Measurements from ENCODE around the gene LEF1. TPM values are rescaled to one million over a fixed set of nuclear protein-coding genes. Genes with fewer than 3 reads are reported as not detected.

LEF1 gene
- total and polyA plus RNA-seq, 2 of the 8 experiments (the other 6 are each of a cell fraction or from before 2014, with no cell fraction given) = 2.6 to 5.2 TPM

DNA sequence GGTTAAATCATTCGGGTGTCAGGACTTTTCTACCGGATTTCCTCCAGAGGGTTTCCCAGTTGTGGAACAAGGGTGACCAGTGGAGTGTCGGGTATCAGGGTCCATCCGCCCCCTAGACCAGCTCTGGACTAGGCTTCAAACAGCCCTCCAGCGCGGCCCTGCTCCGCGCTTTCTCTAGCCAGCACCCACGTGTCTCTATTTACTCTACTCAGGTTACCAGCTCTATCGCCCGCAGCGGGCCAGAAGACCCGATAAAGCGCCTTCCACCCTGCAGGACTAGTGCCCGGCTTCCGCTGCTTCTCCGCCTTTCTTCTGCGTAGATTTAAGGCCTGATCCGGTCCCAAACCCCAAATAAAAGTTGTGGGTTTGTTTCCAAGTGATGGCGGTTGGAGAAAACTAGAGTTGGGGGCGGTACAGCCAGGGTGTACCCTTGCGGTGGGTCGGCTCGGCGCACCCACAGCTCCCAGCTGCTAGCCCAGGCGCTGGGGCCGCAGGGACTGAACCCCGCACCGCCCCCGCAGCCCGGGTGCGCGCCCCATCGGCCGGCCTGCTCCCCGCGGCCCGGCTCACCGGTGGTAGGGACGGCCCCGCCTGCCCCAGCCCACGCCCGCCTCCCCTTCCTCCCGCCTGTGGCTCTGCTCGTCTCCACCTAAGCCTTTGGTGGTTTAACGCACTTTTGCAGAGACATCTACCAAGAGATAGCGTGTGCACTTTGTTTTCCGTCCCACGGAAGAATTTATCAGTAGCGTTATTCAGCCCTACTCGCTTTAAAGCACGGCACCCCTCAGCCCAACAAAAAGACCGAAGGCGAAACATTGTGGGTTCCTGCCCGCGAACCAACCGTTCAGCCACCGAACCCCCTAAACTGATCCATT lies 2.1 kb downstream of the LEF1 start (continued):
- TF ChIP-seq BRCA1 (IDR thresholded peaks at IDR 0.05; ENCODE audit: low read depth, low read length) (no peak), JUND (IDR thresholded peaks at IDR 0.05; ENCODE audit: low read length) (no peak), HDAC2 (IDR thresholded peaks at IDR 0.05; ENCODE audit: borderline replicate concordance in 1 of 2, low read depth in 2 of 2, low read length in 2 of 2) (no peak), POU5F1 (IDR thresholded peaks at IDR 0.05; ENCODE audit: low read depth, low read length) (no peak), POLR2AphosphoS5 (IDR thresholded peaks at IDR 0.05; ENCODE audit: low read depth, low read length) (no peak), TBP (IDR thresholded peaks at IDR 0.05; ENCODE audit: low read depth, low read length) (no peak), ZNF274 (IDR thresholded peaks at IDR 0.05; ENCODE audit: borderline replicate concordance, extremely low read depth, low read length) (no peak), PHF8 (conservative IDR thresholded peaks at IDR 0.05; ENCODE audit: low read depth, low read length) (no peak), RFX5 (IDR thresholded peaks at IDR 0.05; ENCODE audit: borderline replicate concordance, low read depth, low read length) (no peak), SRF (IDR thresholded peaks at IDR 0.05; ENCODE audit: low read depth, low read length) (no peak), MAFK (IDR thresholded peaks at IDR 0.05; ENCODE audit: low read depth, low read length) (no peak), POLR2A (IDR thresholded peaks at IDR 0.05; ENCODE audit: control extremely low read depth in 1 of 2, low read depth in 2 of 2, low read length in 2 of 2) (no peak), EGR1 (IDR thresholded peaks at IDR 0.05; ENCODE audit: borderline replicate concordance, low read depth, low read length) (peak; percentile 74; the same call in 1 of the 2 replicates), SUZ12 (IDR thresholded peaks at IDR 0.05; ENCODE audit: low read length) (peak; percentile 62), RXRA (IDR thresholded peaks at IDR 0.05; ENCODE audit: insufficient read depth, low read depth, low read length) (no peak), ASH2L (IDR thresholded peaks at IDR 0.05; ENCODE audit: low read length) (no peak), JUN (IDR thresholded peaks at IDR 0.05; ENCODE audit: low read depth, low read length) (no peak), EZH2 (IDR thresholded peaks at IDR 0.05; ENCODE audit: low read depth, low read length, severe bottlenecking) (peak; percentile 76), YY1 (IDR thresholded peaks at IDR 0.05; ENCODE audit: low read depth, low read length) (no peak), EP300 (IDR thresholded peaks at IDR 0.05; ENCODE audit: borderline replicate concordance in 1 of 2, low read depth in 2 of 2, low read length in 2 of 2) (no peak), RNF2 (IDR thresholded peaks at IDR 0.05; ENCODE audit: borderline replicate concordance, low read depth, low read length, missing control alignments, poor library complexity, severe bottlenecking) (no peak), TEAD4 (IDR thresholded peaks at IDR 0.05; ENCODE audit: low read depth, low read length) (no peak)
- TF ChIP-seq, protein P1, sequence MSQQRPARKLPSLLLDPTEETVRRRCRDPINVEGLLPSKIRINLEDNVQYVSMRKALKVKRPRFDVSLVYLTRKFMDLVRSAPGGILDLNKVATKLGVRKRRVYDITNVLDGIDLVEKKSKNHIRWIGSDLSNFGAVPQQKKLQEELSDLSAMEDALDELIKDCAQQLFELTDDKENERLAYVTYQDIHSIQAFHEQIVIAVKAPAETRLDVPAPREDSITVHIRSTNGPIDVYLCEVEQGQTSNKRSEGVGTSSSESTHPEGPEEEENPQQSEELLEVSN (IDR thresholded peaks at IDR 0.05) = peak; percentile 86

Measured in H1 (cell line).